CD8-positive, alpha-beta memory T cell (primary cell): ENCODE measurements around the gene DNAJC5G. TPM values are rescaled to one million over a fixed set of nuclear protein-coding genes. Genes with fewer than 3 reads are reported as not detected.

Source experiments
- CTCF ChIA-PET: fragments of 350-600 bp; sonication (Branson Sonifier 250); formaldehyde crosslinking; loops from one replicate; lab custom pipeline; 2021; ENCODE audit warnings: antibody characterized with exemption; lab: Charles Lee
- POLR2A ChIA-PET: fragments of 350-600 bp; sonication (Branson Sonifier 250); formaldehyde crosslinking; loops from one replicate; lab custom pipeline; 2021; ENCODE audit warnings: antibody characterized with exemption; lab: Charles Lee
- DNase-seq, 5 donors: peaks; one replicate each; pipeline versions ENCODE4 v3.0.0 to v3.0.0-alpha.2; 2020 to 2022; ENCODE audit warnings: mixed read lengths in 1 of 5
- H3K27ac ChIP-seq: one replicate; pipeline ENCODE4 v1.7.0; 2013; ENCODE audit warnings: low read depth, mild to moderate bottlenecking, low read length, moderate library complexity
- H3K27me3 ChIP-seq: 2 replicates; pipeline ENCODE4 v1.7.0; 2013; ENCODE audit warnings: low read length, mild to moderate bottlenecking; ENCODE audit not compliant: insufficient read depth, poor library complexity, severe bottlenecking
- H3K36me3 ChIP-seq: 2 replicates; pipeline ENCODE4 v1.7.0; 2013; ENCODE audit warnings: mild to moderate bottlenecking, low read length, moderate library complexity; ENCODE audit not compliant: insufficient read depth
- H3K4me1 ChIP-seq: 2 replicates; pipeline ENCODE4 v1.7.0; 2013; ENCODE audit warnings: mild to moderate bottlenecking, low read length, moderate library complexity; ENCODE audit not compliant: insufficient read depth
- H3K4me3 ChIP-seq: 2 replicates; pipeline ENCODE4 v1.7.0; 2013; ENCODE audit warnings: mild to moderate bottlenecking, low read length
- H3K9me3 ChIP-seq: 2 replicates; pipeline ENCODE4 v1.7.0; 2013; ENCODE audit warnings: mild to moderate bottlenecking, low read length
- H3K27ac Mint-ChIP-seq, 8 donors: one replicate each; pipeline ENCODE4 v1.8.0; 2020 to 2021; ENCODE audit warnings: mixed read lengths in 8 of 8, mild to moderate bottlenecking in 6 of 8, inconsistent platforms in 3 of 8, moderate library complexity in 3 of 8
- H3K27me3 Mint-ChIP-seq, 2 donors: one replicate each; pipeline ENCODE4 v1.8.0; 2020 to 2021; ENCODE audit warnings: mixed read lengths in 2 of 2, mild to moderate bottlenecking in 1 of 2, moderate library complexity in 1 of 2
- H3K36me3 Mint-ChIP-seq, 3 donors: one replicate each; pipeline ENCODE4 v1.8.0; 2020 to 2021; ENCODE audit warnings: mixed read lengths in 3 of 3, inconsistent platforms in 1 of 3, mild to moderate bottlenecking in 1 of 3
- H3K4me1 Mint-ChIP-seq, 3 donors: one replicate each; pipeline ENCODE4 v1.8.0; 2020 to 2021; ENCODE audit warnings: mixed read lengths in 3 of 3, inconsistent platforms in 1 of 3, mild to moderate bottlenecking in 1 of 3
- H3K4me3 Mint-ChIP-seq, 7 donors: one replicate each; pipeline ENCODE4 v1.8.0; 2020 to 2021; ENCODE audit warnings: mixed read lengths in 7 of 7, mild to moderate bottlenecking in 6 of 7, moderate library complexity in 4 of 7, inconsistent platforms in 2 of 7
- H3K9me3 Mint-ChIP-seq, 5 donors: one replicate each; pipeline ENCODE4 v1.8.0; 2020 to 2022; ENCODE audit warnings: mixed read lengths in 5 of 5, mild to moderate bottlenecking in 3 of 5, moderate library complexity in 2 of 5, inconsistent platforms in 1 of 5
- polyA plus RNA-seq: library from polyadenylated mRNA; unstranded; fragments of 300-500 nt; fragmentation: Illumina TruSeq; gene quantifications from one replicate; pipeline ENCODE4 v1.2.3, GENCODE V29; 2021
- total RNA-seq, 2 experiments: library from RNA; stranded (reverse); gene quantifications; one replicate each; pipeline ENCODE4 v1.2.3, GENCODE V29; 2021

DNAJC5G gene
- total and polyA plus RNA-seq, 3 experiments from 2014 or later = not detected

DNA sequence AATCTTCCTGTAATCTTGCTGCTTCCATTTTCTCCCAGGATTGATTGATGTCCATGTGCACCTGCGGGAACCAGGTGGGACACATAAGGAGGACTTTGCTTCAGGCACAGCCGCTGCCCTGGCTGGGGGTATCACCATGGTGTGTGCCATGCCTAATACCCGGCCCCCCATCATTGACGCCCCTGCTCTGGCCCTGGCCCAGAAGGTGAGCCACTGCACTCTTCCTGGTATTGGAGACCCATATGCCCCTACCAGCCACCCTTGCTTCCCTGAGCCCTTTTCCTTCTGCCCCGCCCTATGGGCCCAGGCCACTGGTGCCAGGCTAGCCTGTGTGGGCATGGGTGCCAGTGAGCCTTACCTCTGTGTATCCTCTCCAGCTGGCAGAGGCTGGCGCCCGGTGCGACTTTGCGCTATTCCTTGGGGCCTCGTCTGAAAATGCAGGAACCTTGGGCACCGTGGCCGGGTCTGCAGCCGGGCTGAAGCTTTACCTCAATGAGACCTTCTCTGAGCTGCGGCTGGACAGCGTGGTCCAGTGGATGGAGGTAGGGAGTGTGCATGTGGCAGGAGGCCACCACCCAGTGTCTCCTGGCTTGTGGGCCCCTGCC, 37.8 kb upstream of the DNAJC5G start:
- H3K4me1 Mint-ChIP-seq = peaks cover 0 to 10% (median 3%) of the 10 kb centered on the region in 3 donors
- Histone ChIP-seq H3K4me3 (no peak overlapping the region), H3K36me3 (peaks cover 79% of the 10 kb centered on the region), H3K27me3 (no peaks in the 10 kb centered on the region), H3K9me3 (no peaks in the 10 kb centered on the region), H3K4me1 (no peaks in the 10 kb centered on the region), H3K27ac (no peak overlapping the region)
- no peak for DNase-seq
- H3K27ac Mint-ChIP-seq = no peak overlapping the region
- POLR2A ChIA-PET = no interaction called here
- H3K4me3 Mint-ChIP-seq = no peak overlapping the region
- H3K36me3 Mint-ChIP-seq = peaks cover 11 to 97% (median 21%) of the 10 kb centered on the region in 3 donors
- CTCF ChIA-PET = no interaction called here
- H3K9me3 Mint-ChIP-seq = no peaks in the 10 kb centered on the region
- no peaks in the 10 kb centered on the region for H3K27me3 Mint-ChIP-seq

DNA sequence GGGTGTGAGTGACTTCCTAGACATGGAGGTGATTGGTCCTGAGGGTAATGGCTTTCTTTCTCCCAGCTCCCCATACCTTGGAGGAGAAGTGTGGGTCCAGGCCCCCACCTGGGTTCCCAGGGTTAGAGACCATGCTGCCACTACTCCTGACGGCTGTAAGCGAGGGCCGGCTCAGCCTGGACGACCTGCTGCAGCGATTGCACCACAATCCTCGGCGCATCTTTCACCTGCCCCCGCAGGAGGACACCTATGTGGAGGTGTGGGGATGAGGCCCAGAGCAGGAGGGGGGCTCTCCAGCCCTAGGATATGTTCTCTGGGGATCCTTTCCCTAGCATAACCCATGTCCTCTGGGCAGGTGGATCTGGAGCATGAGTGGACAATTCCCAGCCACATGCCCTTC, 36.3 kb upstream of the DNAJC5G start:
- Mint-ChIP-seq H3K4me1 (peaks cover 0 to 10% (median 3%) of the 10 kb centered on the region in 3 donors), H3K9me3 (no peaks in the 10 kb centered on the region), H3K27ac (peak overlapping the region in 1 of 8 donors; percentile 70), H3K4me3 (no peak overlapping the region), H3K36me3 (peaks cover 6 to 97% (median 16%) of the 10 kb centered on the region in 3 donors), H3K27me3 (no peaks in the 10 kb centered on the region)
- POLR2A ChIA-PET = no interaction called here
- no peak for DNase-seq
- no peaks in the 10 kb centered on the region for H3K27me3 ChIP-seq
- CTCF ChIA-PET = no interaction called here
- H3K4me1 ChIP-seq = no peaks in the 10 kb centered on the region
- no peaks in the 10 kb centered on the region for H3K9me3 ChIP-seq
- H3K4me3 ChIP-seq = no peak overlapping the region
- H3K27ac ChIP-seq = no peak overlapping the region
- peaks cover 77% of the 10 kb centered on the region for H3K36me3 ChIP-seq

DNA sequence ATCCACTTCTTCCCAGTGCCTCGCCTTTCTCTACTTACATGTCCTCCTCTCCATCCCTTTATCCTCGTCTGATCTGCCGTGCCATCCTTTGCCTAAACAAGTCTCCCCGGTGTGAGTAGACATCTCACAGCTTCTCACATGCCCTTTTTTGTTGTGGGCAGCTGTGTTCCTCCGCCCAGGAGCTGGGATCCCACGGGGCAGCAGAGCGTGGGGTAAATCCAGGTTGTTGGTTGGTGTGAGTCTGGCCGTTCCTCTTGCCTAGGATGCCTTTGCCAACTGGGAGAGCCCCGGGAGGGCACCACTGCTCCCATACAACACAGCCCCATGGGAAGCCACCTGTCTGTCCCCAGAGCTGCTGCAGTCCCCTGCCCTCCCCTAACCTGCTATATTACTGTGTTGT, 34.8 kb upstream of the DNAJC5G start:
- no peaks in the 10 kb centered on the region for H3K27me3 Mint-ChIP-seq
- H3K36me3 Mint-ChIP-seq = peaks cover 0 to 88% (median 11%) of the 10 kb centered on the region in 3 donors

DNA sequence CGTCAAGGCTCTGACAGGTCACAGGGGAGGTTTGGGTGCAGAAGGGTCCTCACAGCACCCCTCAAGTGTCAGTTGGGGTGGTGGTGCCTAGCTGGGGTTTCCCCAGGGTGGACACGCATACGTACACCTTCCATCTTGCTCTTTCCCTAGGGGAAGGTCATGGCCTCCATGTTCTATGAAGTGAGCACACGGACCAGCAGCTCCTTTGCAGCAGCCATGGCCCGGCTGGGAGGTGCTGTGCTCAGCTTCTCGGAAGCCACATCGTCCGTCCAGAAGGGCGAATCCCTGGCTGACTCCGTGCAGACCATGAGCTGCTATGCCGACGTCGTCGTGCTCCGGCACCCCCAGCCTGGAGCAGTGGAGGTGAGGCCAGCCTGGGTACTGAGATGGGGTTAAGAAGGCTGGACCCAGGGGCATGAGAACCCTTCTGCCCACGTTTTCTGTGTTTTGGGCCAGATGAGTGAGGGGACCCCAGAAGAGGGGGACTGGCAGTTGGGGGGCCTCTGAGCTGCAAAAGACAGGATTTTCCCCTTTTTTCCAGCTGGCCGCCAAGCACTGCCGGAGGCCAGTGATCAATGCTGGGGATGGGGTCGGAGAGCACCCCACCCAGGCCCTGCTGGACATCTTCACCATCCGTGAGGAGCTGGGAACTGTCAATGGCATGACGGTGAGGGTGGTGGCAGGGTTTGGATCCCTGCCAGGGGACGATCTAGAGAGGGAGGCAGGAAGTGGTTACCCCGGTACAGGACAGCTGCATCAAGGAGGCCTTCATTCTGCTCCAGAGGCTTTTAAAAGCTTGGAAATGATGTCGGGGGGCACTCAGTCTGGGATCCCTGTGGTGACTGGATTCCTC, 33.2 kb upstream of the DNAJC5G start:
- H3K4me3 ChIP-seq = no peak overlapping the region
- POLR2A ChIA-PET = no interaction called here
- DNase-seq = no peak
- no peaks in the 10 kb centered on the region for H3K4me1 ChIP-seq
- H3K4me3 Mint-ChIP-seq = no peak overlapping the region
- H3K9me3 ChIP-seq = no peaks in the 10 kb centered on the region
- no peaks in the 10 kb centered on the region for H3K27me3 Mint-ChIP-seq
- CTCF ChIA-PET = interaction anchor here (0.7 to 1.9 kb wide), 5 partner anchors 8 to 280 kb away, joined by 3 to 5 read pairs (median 4); no protein-coding TSS in a partner anchor
- no peak overlapping the region for H3K27ac ChIP-seq
- H3K4me1 Mint-ChIP-seq = peaks cover 0 to 10% (median 3%) of the 10 kb centered on the region in 3 donors
- no peaks in the 10 kb centered on the region for H3K27me3 ChIP-seq
- H3K9me3 Mint-ChIP-seq = no peaks in the 10 kb centered on the region
- peaks cover 0 to 73% (median 8%) of the 10 kb centered on the region in 3 donors for H3K36me3 Mint-ChIP-seq
- H3K27ac Mint-ChIP-seq = peak overlapping the region in 5 of 8 donors; percentile 29 to 60 (median 50)
- H3K36me3 ChIP-seq = peaks cover 52% of the 10 kb centered on the region

More for the DNA sequence above, 34.8 kb upstream of the DNAJC5G start:
- H3K4me3 Mint-ChIP-seq = no peak overlapping the region
- H3K27ac ChIP-seq = no peak overlapping the region
- peaks cover 63% of the 10 kb centered on the region for H3K36me3 ChIP-seq
- H3K4me1 ChIP-seq = no peaks in the 10 kb centered on the region
- no peak overlapping the region for H3K4me3 ChIP-seq
- DNase-seq = no peak
- no peaks in the 10 kb centered on the region for H3K9me3 Mint-ChIP-seq
- no peaks in the 10 kb centered on the region for H3K9me3 ChIP-seq
- H3K27me3 ChIP-seq = no peaks in the 10 kb centered on the region
- H3K27ac Mint-ChIP-seq = no peak overlapping the region
- ChIA-PET CTCF (no interaction called here), POLR2A (no interaction called here)
- H3K4me1 Mint-ChIP-seq = peaks cover 0 to 10% (median 3%) of the 10 kb centered on the region in 3 donors

DNA sequence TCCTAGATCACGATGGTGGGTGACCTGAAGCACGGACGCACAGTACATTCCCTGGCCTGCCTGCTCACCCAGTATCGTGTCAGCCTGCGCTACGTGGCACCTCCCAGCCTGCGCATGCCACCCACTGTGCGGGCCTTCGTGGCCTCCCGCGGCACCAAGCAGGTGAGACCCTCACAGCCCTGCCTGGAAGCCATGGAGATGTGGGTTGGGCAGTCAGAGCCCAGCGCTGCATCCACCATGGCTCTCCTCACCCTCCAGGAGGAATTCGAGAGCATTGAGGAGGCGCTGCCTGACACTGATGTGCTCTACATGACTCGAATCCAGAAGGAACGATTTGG, 32.6 kb upstream of the DNAJC5G start:
- no peak overlapping the region for H3K4me3 ChIP-seq
- peak overlapping the region in 3 of 8 donors; percentile 47 to 71 (median 61) for H3K27ac Mint-ChIP-seq
- ChIA-PET POLR2A (no interaction called here), CTCF (interaction anchor here (1.0 to 1.9 kb wide), 4 partner anchors 22 to 281 kb away, joined by 3 to 5 read pairs (median 4); no protein-coding TSS in a partner anchor)
- peaks cover 0 to 68% (median 5%) of the 10 kb centered on the region in 3 donors for H3K36me3 Mint-ChIP-seq
- no peaks in the 10 kb centered on the region for H3K9me3 Mint-ChIP-seq
- peaks cover 49% of the 10 kb centered on the region for H3K36me3 ChIP-seq
- DNase-seq = no peak
- H3K4me1 ChIP-seq = no peaks in the 10 kb centered on the region
- no peaks in the 10 kb centered on the region for H3K27me3 Mint-ChIP-seq
- H3K4me1 Mint-ChIP-seq = peaks cover 0 to 10% (median 3%) of the 10 kb centered on the region in 3 donors
- no peaks in the 10 kb centered on the region for H3K9me3 ChIP-seq
- H3K27me3 ChIP-seq = no peaks in the 10 kb centered on the region
- no peak overlapping the region for H3K4me3 Mint-ChIP-seq
- H3K27ac ChIP-seq = no peak overlapping the region

DNA sequence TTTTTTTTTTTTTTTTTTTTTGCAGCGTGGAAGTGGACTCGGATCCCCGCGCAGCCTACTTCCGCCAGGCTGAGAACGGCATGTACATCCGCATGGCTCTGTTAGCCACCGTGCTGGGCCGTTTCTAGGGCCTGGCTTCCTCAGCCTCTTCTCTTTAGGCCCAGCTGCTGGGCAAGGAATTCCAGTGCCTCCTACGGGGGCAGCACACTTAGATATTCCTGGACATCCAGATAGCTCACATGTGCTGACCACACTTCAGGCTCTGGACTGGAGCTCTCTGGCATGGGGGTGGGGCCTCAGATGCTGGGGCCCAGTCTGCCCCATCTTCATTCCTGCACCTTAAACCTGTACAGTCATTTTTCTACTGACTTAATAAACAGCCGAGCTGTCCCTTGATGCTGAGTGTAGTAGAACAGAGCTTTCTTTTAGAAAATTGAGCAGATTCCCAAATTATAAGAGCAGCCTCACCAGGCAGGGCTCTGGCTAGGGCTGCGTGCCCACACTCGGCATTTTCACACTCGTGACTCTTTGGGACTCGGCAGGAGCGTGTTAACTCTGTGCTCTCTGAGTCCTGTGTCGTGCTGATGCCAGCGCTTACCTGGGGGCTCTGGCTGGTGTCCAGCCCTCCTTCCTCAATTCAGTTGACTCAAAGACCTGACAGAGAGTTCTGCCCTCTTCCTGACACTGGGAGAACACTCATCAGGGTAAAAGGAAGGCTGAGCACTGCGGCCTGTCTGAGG, 31.7 kb upstream of the DNAJC5G start:
- Histone ChIP-seq H3K4me3 (no peak overlapping the region), H3K27ac (no peak overlapping the region), H3K9me3 (no peaks in the 10 kb centered on the region), H3K36me3 (peaks cover 40% of the 10 kb centered on the region), H3K4me1 (no peaks in the 10 kb centered on the region), H3K27me3 (no peaks in the 10 kb centered on the region)
- CTCF ChIA-PET = interaction anchor here (1.9 kb wide), 1 partner anchor 21 kb away, joined by 5 read pairs; no protein-coding TSS in a partner anchor
- Mint-ChIP-seq H3K27me3 (no peaks in the 10 kb centered on the region), H3K4me3 (no peak overlapping the region), H3K27ac (peak overlapping the region in 2 of 8 donors; percentile 36 to 37), H3K36me3 (peaks cover 0 to 58% (median 4%) of the 10 kb centered on the region in 3 donors), H3K9me3 (no peaks in the 10 kb centered on the region), H3K4me1 (peaks cover 0 to 10% (median 3%) of the 10 kb centered on the region in 3 donors)
- no peak for DNase-seq
- POLR2A ChIA-PET = no interaction called here

DNA sequence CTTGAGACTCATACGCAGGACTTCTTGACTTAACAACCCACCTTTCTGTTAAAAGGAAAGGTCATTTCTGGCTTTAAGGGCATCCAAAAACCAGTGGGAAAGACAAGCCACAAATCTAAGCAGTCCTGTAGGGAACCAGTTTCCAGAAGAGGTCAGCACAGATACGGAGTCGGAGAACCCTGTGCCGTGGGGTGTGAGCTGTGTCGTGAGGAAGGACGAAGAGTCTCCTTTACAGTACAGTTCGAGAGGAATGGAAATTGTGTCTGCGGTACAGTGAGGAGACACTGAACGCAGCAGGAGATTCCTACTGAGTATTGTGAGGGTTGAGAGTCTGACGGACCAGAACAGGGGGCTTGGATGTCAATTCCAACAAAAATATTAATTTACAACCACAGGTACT, 30.1 kb upstream of the DNAJC5G start:
- Mint-ChIP-seq H3K9me3 (no peaks in the 10 kb centered on the region), H3K27ac (peak overlapping the region in 1 of 8 donors; percentile 90), H3K4me3 (no peak overlapping the region), H3K4me1 (peaks cover 0 to 10% (median 3%) of the 10 kb centered on the region in 3 donors), H3K27me3 (no peaks in the 10 kb centered on the region), H3K36me3 (peaks cover 0 to 44% (median 2%) of the 10 kb centered on the region in 3 donors)
- DNase-seq = no peak
- no peaks in the 10 kb centered on the region for H3K4me1 ChIP-seq
- ChIA-PET CTCF (interaction anchor here (1.9 kb wide), 1 partner anchor 35 kb away, joined by 6 read pairs; no protein-coding TSS in a partner anchor), POLR2A (no interaction called here)
- no peak overlapping the region for H3K4me3 ChIP-seq
- H3K9me3 ChIP-seq = no peaks in the 10 kb centered on the region
- no peak overlapping the region for H3K27ac ChIP-seq
- peaks cover 29% of the 10 kb centered on the region for H3K36me3 ChIP-seq
- no peaks in the 10 kb centered on the region for H3K27me3 ChIP-seq
